MCF 10A (cell line): ENCODE data around the gene TNPO3. TPM values are rescaled to one million over a fixed set of nuclear protein-coding genes. Genes with fewer than 3 reads are reported as not detected.

Source experiments
- BruUV-seq: library from RNA; stranded (reverse); fragments of 400-500 nt; replicated peaks from 2 replicates; lab custom pipeline; 2021; lab: Mats Ljungman, UMichigan
- CTCF ChIA-PET: fragments of 300-600 bp; sonication (Branson Sonifier 250); formaldehyde crosslinking; extraction: SDS; loops from one replicate; lab custom pipeline; 2021; ENCODE audit warnings: antibody characterized with exemption, inconsistent platforms; lab: Yijun Ruan, JAX
- POLR2A ChIA-PET: fragments of 300-600, 350-650 bp; sonication (Branson Sonifier 250); formaldehyde crosslinking; extraction: SDS; loops from one replicate; lab custom pipeline; 2020; ENCODE audit warnings: antibody characterized with exemption, inconsistent platforms; lab: Yijun Ruan, JAX
- DNase-seq: peaks from one replicate; pipeline ENCODE4 v3.0.0-alpha.2; 2018; ENCODE audit not compliant: unreplicated experiment
- H3K27ac Mint-ChIP-seq: one replicate; pipeline ENCODE4 v1.8.0; 2022; ENCODE audit warnings: mild to moderate bottlenecking, low read depth, mixed read lengths; ENCODE audit not compliant: unreplicated experiment
- H3K27me3 Mint-ChIP-seq: one replicate; pipeline ENCODE4 v1.8.0; 2022; ENCODE audit warnings: mixed read lengths; ENCODE audit not compliant: insufficient read depth, unreplicated experiment
- H3K36me3 Mint-ChIP-seq: one replicate; pipeline ENCODE4 v1.8.0; 2022; ENCODE audit warnings: mild to moderate bottlenecking, moderate library complexity, mixed read lengths; ENCODE audit not compliant: insufficient read depth, unreplicated experiment
- H3K4me1 Mint-ChIP-seq: one replicate; pipeline ENCODE4 v1.8.0; 2022; ENCODE audit warnings: mixed read lengths; ENCODE audit not compliant: insufficient read depth, unreplicated experiment
- H3K4me3 Mint-ChIP-seq: one replicate; pipeline ENCODE4 v1.8.0; 2022; ENCODE audit warnings: mild to moderate bottlenecking, moderate library complexity, mixed read lengths; ENCODE audit not compliant: unreplicated experiment
- H3K9me3 Mint-ChIP-seq: one replicate; pipeline ENCODE4 v1.8.0; 2022; ENCODE audit warnings: mixed read lengths; ENCODE audit not compliant: unreplicated experiment
- CTCF ChIP-seq: fragments of 200-600 bp; IDR thresholded peaks from one replicate; pipeline ENCODE4 v1.8.0; 2022; ENCODE audit warnings: antibody characterized with exemption, mild to moderate bottlenecking; ENCODE audit not compliant: unreplicated experiment
- intact Hi-C: fragments of 100-400 bp; cut with micrococcal nuclease; formaldehyde crosslinking; loops from 2 replicates; pipeline ENCODE4 v1.14.1; 2022
- total RNA-seq: library from RNA; stranded (reverse); gene quantifications from 2 replicates; pipeline ENCODE4 v1.2.3, GENCODE V29; 2022

TNPO3 gene
- total RNA-seq, 1 experiment from 2014 or later = 42.3 TPM

- Mint-ChIP-seq H3K36me3 (peaks cover 34% of the 10 kb centered on the region), H3K27ac (peak overlapping the region; percentile 70)
- intact Hi-C loops = no loop called here
Measured at GRCh38 chr7:129008645-129009414, 46.1 kb downstream of the TNPO3 start.

GRCh38 chr7:129007572-129007971 is 47.3 kb downstream of the TNPO3 start:
- H3K36me3 Mint-ChIP-seq = peaks cover 29% of the 10 kb centered on the region
- no peak for TF ChIP-seq CTCF
- no TSS peak for BruUV-seq
- intact Hi-C loops = no loop called here
- H3K27me3 Mint-ChIP-seq = no peaks in the 10 kb centered on the region
- H3K9me3 Mint-ChIP-seq = no peaks in the 10 kb centered on the region
- ChIA-PET POLR2A (interaction anchor here (1.1 to 1.4 kb wide), 3 partner anchors 9 to 124 kb away, joined by 3 to 8 read pairs (median 5); partner anchors contain the start of gene TNPO3), CTCF (interaction anchor here (1.0 kb wide), 1 partner anchor 12 kb away, joined by 3 read pairs; no protein-coding TSS in a partner anchor)
- no peak overlapping the region for H3K4me3 Mint-ChIP-seq
- no peak for DNase-seq
- peaks cover 8% of the 10 kb centered on the region for H3K4me1 Mint-ChIP-seq
- H3K27ac Mint-ChIP-seq = no peak overlapping the region

More at GRCh38 chr7:129008645-129009414, 46.1 kb downstream of the TNPO3 start:
- Mint-ChIP-seq H3K27me3 (no peaks in the 10 kb centered on the region), H3K4me3 (no peak overlapping the region), H3K4me1 (peaks cover 8% of the 10 kb centered on the region), H3K9me3 (no peaks in the 10 kb centered on the region)
- no peak for DNase-seq
- CTCF ChIA-PET = interaction anchor here (0.5 to 1.3 kb wide), 3 partner anchors 10 to 913 kb away, joined by 3 to 5 read pairs (median 3); no protein-coding TSS in a partner anchor
- POLR2A ChIA-PET = interaction anchor here (2.1 kb wide), 1 partner anchor 18 kb away, joined by 6 read pairs; no protein-coding TSS in a partner anchor
- no peak for TF ChIP-seq CTCF
- no TSS peak for BruUV-seq

- ChIA-PET CTCF (interaction anchor here (0.6 to 1.3 kb wide), 4 partner anchors 13 to 888 kb away, joined by 3 to 7 read pairs (median 3); no protein-coding TSS in a partner anchor), POLR2A (interaction anchor here (0.6 to 1.6 kb wide), 6 partner anchors 10 to 123 kb away, joined by 3 to 8 read pairs (median 5); partner anchors contain the start of gene TNPO3)
- no TSS peak for BruUV-seq
- intact Hi-C loops = no loop called here
- H3K36me3 Mint-ChIP-seq = peaks cover 37% of the 10 kb centered on the region
- H3K27ac Mint-ChIP-seq = no peak overlapping the region
- no peak for DNase-seq
- H3K27me3 Mint-ChIP-seq = no peaks in the 10 kb centered on the region
- H3K9me3 Mint-ChIP-seq = no peaks in the 10 kb centered on the region
- no peak for TF ChIP-seq CTCF
- H3K4me3 Mint-ChIP-seq = no peak overlapping the region
- H3K4me1 Mint-ChIP-seq = peaks cover 8% of the 10 kb centered on the region
Measured at GRCh38 chr7:129006636-129007414, 48.1 kb downstream of the TNPO3 start.
